KBM-7 (cell line): ENCODE results near the gene MYBPHL.

ENCODE experiments used
- DNase-seq: peaks from one replicate; pipeline ENCODE4 v3.0.0-alpha.2; 2015
- in situ Hi-C: fragments of 300-500 bp; cut with MboI; formaldehyde crosslinking; loops from 2 replicates; pipeline ENCODE4 v1.14.3; 2020; ENCODE audit warnings: low sequenced_read_pairs, low pct_unique_long_range_greater_than_20kb, mixed read lengths

MYBPHL gene

DNA sequence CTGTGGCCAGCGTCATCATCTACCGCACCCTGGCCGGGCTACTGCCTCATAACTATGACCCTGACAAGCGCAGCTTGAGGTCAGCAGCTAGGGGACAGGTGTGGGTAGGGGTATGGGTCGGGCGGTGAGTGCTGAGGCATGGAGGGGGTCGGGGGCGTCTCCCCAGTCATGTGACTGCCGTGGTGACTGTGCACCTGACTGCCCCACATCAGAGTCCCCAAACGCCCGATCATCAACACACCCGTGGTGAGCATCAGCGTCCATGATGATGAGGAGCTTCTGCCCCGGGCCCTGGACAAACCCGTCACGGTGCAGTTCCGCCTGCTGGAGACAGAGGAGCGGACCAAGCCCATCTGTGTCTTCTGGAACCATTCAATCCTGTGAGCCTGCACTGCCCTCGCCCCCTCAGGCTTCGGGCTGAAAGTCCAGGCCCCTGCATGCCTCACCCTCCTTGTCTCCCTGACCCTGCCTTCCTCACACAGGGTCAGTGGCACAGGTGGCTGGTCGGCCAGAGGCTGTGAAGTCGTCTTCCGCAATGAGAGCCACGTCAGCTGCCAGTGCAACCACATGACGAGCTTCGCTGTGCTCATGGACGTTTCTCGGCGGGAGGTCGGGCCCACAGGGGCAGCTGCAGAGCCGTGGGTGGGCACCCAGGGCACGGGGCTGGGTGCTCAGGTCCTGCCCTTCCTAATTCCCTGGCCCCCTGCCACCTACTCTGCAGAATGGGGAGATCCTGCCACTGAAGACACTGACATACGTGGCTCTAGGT is 37.4 kb downstream of the MYBPHL start:
- in situ Hi-C loops: loop anchor here (10.0 kb wide), 1 partner anchor 135 kb away; no protein-coding TSS in a partner anchor
- DNase-seq: no peak

DNA sequence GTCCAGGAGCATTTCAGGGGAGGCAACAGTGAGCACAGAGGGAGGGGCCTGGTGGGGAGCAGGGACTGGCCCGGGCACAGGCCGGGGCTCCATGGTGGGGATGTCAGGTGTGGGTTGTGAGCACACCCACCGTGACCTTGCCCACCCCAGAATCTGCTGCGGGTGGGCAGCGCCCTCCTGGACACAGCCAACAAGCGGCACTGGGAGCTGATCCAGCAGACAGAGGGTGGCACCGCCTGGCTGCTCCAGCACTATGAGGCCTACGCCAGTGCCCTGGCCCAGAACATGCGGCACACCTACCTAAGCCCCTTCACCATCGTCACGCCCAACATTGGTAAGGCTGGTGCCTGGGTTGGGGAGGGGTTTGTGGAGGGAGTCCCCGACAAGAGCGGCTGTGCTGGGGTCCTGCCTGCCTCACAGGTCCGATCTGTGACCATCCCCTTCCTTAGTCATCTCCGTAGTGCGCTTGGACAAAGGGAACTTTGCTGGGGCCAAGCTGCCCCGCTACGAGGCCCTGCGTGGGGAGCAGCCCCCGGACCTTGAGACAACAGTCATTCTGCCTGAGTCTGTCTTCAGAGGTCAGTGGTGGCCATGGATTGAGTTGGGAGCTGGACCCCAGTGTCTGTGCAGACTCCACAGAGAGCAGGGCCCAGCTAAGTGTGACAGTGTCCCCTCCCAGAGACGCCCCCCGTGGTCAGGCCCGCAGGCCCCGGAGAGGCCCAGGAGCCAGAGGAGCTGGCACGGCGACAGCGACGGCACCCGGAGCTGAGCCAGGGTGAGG is 38.2 kb downstream of the MYBPHL start:
- in situ Hi-C loops: loop anchor here (10.0 kb wide), 1 partner anchor 136 kb away; no protein-coding TSS in a partner anchor
- DNase-seq: no peak

DNA sequence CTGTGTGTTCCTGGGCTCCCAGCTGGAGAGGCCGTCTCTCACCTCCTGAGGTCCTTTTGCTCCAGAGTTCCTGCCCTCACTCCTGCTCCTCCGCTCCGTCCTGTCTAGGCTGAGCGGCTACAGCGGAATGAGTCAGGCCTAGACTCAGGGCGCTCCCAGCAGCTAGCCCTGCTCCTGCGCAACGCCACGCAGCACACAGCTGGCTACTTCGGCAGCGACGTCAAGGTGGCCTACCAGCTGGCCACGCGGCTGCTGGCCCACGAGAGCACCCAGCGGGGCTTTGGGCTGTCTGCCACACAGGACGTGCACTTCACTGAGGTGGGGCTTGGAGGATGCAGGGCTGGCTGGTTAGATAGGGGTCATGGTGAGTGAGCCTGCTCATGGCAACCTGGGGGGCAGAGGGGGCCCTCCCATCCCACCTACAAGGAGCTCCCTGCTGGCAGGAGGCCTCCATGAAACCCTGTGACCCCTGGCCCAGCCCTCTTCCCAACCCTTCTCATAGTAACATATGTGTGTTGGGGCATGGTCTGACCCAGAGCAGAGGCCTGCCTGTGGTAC is 39.0 kb downstream of the MYBPHL start:
- no peak for DNase-seq
- in situ Hi-C loops: loop anchor here (10.0 kb wide), 1 partner anchor 137 kb away; no protein-coding TSS in a partner anchor

DNA sequence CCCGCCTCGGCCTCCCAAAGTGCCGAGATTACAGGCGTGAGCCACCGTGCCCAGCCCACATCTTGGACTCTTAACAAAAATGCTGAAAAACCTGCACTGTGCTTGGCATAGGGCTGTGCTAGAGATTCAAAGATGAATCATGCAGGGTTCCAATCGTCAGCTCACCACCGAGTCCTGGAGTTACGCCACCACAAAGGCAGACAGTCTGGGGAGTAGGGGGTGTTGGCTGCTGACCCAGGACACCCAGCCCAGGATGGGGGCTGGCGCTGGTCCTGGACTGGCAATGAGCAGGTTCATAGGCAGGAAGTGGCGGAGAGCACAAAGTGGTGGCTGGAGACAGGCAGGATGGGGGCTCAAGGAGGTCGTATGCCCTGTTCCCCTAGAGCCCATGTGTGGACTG is 39.8 kb downstream of the MYBPHL start:
- DNase-seq: no peak
- in situ Hi-C loops: loop anchor here (10.0 kb wide), 1 partner anchor 138 kb away; no protein-coding TSS in a partner anchor

DNA sequence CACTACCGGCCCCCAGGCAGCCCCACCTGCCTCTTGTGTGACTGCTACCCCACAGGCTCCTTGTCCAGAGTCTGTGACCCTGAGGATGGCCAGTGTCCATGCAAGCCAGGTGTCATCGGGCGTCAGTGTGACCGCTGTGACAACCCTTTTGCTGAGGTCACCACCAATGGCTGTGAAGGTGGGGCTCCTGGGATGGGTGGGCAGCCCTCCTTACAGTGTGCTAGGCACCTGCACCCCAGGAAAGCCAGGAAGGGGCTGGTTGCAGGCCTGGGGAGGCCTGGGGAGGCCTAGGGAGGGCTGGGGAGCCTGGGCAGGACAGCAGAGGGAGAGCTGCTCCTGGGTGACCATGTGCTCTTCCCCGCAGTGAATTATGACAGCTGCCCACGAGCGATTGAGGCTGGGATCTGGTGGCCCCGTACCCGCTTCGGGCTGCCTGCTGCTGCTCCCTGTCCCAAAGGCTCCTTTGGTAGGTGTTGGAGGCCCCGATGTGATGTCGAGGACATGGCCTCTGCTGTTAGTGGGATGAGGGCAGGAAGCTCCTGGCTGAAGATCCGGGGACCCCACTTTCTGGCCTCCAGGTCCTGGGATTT is 41.0 kb downstream of the MYBPHL start:
- in situ Hi-C loops: loop anchor here (10.0 kb wide), 1 partner anchor 139 kb away; no protein-coding TSS in a partner anchor
- no peak for DNase-seq

DNA sequence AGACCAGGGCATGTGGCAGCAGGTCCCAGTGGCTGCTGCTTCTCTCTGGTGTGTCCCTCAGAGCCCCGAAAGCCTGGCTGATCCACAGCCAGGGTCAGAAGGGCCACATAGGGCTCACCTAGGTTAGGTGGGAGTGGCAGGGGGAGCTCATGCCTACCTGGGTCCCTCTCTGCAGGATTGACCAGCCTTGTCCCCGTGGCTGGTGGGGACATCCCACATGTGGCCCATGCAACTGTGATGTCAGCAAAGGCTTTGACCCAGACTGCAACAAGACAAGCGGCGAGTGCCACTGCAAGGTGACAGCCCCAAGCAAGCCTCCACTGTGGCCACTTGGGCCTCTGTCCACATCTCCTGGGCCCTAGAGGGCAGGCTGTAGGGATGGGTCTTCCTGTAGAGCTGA is 41.8 kb downstream of the MYBPHL start:
- in situ Hi-C loops: loop anchor here (10.0 kb wide), 1 partner anchor 140 kb away; no protein-coding TSS in a partner anchor
- no peak for DNase-seq

DNA sequence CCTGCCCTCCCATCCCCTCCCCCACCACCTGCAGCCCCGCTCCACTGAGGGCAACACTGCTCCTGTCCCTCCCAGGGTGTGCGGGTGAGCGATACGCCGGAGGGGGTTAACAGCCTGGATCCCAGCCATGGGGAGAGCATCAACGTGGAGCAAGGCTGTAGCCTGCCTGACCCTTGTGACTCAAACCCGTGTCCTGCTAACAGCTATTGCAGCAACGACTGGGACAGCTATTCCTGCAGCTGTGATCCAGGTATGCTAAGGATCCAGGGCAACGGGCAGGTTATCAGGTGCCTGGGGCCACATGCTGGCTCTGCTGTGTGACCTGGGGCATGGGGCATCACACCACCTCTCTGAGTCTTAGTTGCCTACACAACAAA is 42.4 kb downstream of the MYBPHL start:
- in situ Hi-C loops: loop anchor here (10.0 kb wide), 1 partner anchor 140 kb away; no protein-coding TSS in a partner anchor

DNA sequence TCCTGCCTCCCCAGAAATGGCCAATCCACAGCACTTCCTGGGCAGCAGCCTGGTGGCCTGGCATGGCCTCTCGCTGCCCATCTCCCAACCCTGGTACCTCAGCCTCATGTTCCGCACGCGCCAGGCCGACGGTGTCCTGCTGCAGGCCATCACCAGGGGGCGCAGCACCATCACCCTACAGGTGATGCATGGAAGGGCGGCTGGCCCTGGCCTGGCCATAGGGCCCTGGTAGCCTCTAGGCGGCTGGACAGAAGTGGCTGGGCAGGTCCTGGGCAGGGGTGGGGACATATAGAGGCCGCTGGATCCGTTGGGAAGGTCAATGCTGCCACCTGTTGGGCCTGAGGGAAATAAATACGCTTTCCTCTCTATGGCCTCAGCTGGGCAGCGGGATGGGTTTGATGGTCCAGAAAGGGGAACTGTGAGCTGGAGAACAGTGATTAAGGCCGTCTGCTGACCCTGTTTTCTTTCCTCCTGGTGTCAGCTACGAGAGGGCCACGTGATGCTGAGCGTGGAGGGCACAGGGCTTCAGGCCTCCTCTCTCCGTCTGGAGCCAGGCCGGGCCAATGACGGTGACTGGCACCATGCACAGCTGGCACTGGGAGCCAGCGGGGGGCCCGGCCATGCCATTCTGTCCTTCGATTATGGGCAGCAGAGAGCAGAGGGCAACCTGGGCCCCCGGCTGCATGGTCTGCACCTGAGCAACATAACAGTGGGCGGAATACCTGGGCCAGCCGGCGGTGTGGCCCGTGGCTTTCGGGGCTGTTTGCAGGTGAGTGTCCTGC is 43.0 kb downstream of the MYBPHL start:
- in situ Hi-C loops: loop anchor here (10.0 kb wide), 1 partner anchor 141 kb away; no protein-coding TSS in a partner anchor
- DNase-seq: peak; percentile 69

More for the DNA sequence above, 42.4 kb downstream of the MYBPHL start:
- no peak for DNase-seq

DNA sequence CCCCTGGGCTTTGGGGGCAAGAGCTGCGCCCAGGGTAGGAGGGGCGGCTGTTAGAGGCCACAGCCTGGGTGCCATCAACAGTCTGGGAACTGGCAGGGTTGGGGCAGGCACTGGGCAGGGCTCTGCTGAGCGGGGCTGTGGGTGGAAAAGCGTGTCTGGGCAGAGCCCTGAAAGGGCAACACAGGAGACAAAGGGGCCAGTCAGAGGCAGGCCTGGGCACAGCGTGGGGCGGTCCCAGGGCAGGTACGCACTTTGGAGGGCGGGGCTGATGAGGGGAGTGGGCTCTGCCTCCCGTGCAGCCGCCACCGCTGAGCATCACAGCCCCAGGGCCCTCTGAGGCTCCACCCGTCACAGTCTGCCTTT is 43.6 kb downstream of the MYBPHL start:
- in situ Hi-C loops: loop anchor here (10.0 kb wide), 1 partner anchor 142 kb away; no protein-coding TSS in a partner anchor
- DNase-seq: no peak

DNA sequence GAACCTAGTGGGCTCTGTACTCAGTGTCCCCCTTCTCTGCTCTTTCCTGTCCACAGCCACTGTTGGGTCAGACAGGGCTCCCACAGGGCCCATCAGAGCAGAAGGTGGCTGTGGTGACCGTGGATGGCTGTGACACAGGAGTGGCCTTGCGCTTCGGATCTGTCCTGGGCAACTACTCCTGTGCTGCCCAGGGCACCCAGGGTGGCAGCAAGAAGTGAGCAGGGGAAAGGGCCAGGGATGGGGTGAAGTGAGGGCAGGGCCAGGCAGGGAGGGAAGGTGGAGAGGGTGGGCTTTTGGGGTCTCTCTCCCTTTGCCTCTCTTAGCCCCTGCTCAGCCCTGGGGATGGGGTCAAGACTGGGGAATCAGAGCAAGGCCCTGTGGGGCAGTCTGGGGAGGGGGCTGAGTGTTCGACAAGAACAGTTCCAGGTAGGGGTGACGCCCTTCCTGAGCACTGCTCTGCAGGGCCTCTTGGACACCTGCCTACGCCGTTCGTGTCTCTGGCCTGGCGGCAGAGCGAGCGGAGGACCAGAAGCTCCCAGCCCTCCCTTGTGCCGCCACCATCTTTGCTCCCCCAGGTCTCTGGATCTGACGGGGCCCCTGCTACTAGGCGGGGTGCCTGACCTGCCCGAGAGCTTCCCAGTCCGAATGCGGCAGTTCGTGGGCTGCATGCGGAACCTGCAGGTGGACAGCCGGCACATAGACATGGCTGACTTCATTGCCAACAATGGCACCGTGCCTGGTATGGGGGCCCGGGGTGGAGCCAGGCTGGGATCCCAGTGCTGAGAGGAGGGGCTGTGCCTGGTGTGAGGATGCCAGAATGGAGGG is 44.4 kb downstream of the MYBPHL start:
- in situ Hi-C loops: loop anchor here (10.0 kb wide), 1 partner anchor 142 kb away; no protein-coding TSS in a partner anchor

DNA sequence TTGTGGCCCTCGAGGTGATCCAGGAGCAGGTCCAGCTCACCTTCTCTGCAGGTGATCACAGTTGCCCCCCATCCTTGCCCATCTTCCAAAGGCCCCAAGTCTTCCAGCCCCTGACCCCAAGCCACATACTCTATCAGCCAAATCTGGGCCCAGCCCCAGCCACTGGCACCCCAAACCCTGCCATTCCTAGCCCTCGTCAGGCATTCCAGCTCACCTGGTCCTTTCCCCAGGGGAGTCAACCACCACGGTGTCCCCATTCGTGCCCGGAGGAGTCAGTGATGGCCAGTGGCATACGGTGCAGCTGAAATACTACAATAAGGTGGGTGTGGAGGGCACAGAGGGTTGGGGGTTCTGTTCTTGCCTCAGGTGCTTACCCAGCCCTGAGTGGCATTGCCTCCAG is 45.2 kb downstream of the MYBPHL start:
- no peak for DNase-seq
- in situ Hi-C loops: loop anchor here (10.0 kb wide), 1 partner anchor 143 kb away; no protein-coding TSS in a partner anchor

More for the DNA sequence above, 44.4 kb downstream of the MYBPHL start:
- DNase-seq: no peak

DNA sequence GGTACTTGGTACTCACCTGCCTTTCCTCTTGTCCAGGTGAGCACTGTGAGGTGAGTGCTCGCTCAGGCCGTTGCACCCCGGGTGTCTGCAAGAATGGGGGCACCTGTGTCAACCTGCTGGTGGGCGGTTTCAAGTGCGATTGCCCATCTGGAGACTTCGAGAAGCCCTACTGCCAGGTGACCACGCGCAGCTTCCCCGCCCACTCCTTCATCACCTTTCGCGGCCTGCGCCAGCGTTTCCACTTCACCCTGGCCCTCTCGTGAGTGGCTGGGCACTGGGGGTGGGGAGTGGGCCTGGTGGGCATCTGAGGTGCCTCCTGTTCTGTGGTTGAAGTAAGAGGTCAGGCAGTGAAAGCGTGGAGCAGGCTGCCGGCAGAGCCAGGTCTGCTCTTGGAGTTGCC is 45.8 kb downstream of the MYBPHL start:
- in situ Hi-C loops: loop anchor here (10.0 kb wide), 1 partner anchor 144 kb away; no protein-coding TSS in a partner anchor
- DNase-seq: no peak

DNA sequence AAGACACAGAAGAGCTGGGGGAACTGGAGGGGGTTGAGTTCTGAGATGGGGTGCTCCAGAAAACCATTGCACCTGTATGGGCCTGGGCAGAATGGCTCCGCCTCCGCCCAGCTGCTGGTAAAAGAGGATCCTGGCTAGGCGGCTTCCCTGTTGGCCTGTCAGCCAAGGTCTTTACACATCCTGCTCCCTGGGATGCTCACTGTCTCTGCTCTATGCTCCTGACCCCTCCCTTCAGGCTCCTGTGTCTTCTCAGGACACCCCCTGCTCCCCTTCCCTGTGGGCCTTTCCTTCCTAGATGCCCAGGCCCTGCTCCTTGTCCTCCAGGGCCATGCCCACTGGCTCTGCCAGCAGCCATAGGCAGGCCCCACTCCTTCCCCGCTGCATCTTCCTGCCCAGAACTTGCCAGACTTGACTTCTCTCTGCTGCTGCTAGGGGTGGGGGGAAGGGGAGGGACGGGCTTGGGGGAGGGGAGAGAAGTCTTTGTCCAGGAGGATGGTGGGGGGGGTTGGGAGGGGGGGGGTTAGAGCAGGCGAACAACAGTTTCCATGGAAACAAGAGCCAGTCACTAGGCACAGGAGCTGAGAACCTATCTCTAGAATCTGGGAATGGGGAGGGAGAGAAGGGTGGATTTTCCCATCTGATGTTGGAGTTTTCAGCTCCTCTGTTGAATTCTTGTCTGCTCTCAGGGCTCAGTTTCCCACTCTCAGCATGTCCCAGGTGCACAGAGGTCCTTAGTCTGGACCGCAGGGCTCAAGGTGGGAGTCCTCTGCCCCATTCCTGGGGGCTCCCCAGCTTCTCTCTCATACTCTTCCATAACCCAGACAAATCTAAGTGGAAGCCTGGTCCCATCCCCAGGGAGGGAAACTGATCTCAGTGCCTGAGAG is 46.9 kb downstream of the MYBPHL start:
- in situ Hi-C loops: loop anchor here (10.0 kb wide), 1 partner anchor 145 kb away; no protein-coding TSS in a partner anchor
- no peak for DNase-seq

DNA sequence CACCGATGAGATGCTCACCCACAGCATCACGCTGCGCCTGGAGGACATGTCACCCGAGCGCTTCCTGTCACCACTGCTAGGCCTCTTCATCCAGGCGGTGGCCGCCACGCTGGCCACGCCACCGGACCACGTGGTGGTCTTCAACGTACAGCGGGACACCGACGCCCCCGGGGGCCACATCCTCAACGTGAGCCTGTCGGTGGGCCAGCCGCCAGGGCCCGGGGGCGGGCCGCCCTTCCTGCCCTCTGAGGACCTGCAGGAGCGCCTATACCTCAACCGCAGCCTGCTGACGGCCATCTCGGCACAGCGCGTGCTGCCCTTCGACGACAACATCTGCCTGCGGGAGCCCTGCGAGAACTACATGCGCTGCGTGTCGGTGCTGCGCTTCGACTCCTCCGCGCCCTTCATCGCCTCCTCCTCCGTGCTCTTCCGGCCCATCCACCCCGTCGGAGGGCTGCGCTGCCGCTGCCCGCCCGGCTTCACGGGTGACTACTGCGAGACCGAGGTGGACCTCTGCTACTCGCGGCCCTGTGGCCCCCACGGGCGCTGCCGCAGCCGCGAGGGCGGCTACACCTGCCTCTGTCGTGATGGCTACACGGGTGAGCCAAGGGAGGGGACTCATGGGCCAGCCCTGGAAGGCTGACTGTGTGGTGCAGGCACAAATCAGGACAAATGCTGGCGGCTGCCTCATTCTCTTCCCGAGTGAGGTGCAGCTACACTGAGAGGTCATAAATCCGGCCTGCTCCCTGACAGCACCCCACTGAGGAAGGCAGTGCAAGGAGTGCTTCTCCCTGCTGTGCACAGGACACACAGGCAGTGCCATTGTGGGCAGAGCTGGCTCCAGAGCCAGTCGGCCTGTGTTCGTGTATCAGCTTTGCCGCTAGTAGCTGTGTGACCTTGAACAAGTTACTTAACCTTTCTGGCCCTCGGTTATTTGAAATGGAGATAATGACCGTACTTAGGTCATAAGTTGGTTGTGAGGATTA is 48.0 kb downstream of the MYBPHL start:
- DNase-seq: no peak
- in situ Hi-C loops: no loop called here

DNA sequence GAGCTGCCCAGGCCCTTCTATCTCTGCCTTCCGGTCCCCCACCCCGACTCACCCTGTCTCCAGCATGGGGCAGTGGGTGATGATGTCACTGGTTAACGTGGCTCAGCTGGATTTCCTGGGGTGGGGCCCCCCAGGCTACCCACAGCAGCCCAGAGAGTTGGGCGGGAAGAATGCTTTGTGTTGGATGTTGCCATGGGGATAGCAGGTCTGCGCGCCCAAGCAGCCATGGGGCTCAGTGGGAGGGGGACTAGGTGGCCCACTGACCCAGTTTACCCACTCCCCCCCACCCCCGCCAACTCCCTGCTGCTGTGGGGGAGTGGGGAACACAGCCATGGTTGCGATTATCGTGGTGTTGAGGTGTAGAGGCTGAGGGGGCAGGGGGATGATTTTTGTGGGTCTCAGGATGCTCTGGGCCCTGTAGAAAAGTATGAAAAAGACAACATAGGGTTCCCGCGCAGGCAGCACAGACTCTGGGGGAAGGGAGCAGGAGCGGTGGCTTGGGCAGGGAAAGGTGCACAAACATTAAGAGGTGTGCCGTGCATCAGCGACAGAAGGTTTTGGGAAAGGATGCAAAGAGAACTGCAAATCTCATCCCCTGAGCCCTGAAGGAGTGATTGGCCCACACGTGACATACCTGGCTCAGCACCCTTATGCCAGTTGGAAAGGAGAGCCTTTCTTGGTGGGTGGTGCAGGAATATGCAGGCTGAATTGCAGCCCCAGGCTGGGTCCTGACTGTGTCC is 49.0 kb downstream of the MYBPHL start:
- no peak for DNase-seq
- in situ Hi-C loops: no loop called here
